Posterior cingulate gyrus (tissue), 11 donors: ENCODE data around the gene MTMR12.

Experiments used
- DNase-seq, 10 donors: peaks; one replicate each; pipeline versions ENCODE4 v3.0.0 to v3.0.0-alpha.2; 2020 to 2021; ENCODE audit warnings: mixed read lengths in 3 of 10
- intact Hi-C: fragments of 100-400 bp; cut with DNase I; formaldehyde crosslinking; loops from one replicate; pipeline ENCODE4 v1.15.1; 2023

The MTMR12 gene

GRCh38 chr5:32279786-32280185, 33.0 kb downstream of the MTMR12 start:
- intact Hi-C loops = no loop called here
- no peak for DNase-seq

- intact Hi-C loops = no loop called here
- DNase-seq = no peak
These were observed 33.5 kb downstream of the MTMR12 start for GRCh38 chr5:32279223-32279622.

- no peak for DNase-seq
- intact Hi-C loops = no loop called here
These were observed 34.3 kb downstream of the MTMR12 start for GRCh38 chr5:32278406-32278805.

GRCh38 chr5:32277798-32278197, 34.9 kb downstream of the MTMR12 start:
- DNase-seq = no peak
- intact Hi-C loops = no loop called here

- intact Hi-C loops = no loop called here
- DNase-seq = no peak
These were observed 36.4 kb downstream of the MTMR12 start for GRCh38 chr5:32276173-32276853.

- DNase-seq = no peak
- intact Hi-C loops = no loop called here
These were observed 37.4 kb downstream of the MTMR12 start for GRCh38 chr5:32275396-32275741.

- intact Hi-C loops = no loop called here
These were observed 38.0 kb downstream of the MTMR12 start for GRCh38 chr5:32274548-32275395.

GRCh38 chr5:32273821-32274220, 38.9 kb downstream of the MTMR12 start:
- no peak for DNase-seq
- intact Hi-C loops = no loop called here

More at GRCh38 chr5:32274548-32275395, 38.0 kb downstream of the MTMR12 start:
- DNase-seq = no peak

- DNase-seq = no peak
- intact Hi-C loops = no loop called here
These were observed 40.0 kb downstream of the MTMR12 start for GRCh38 chr5:32272746-32273145.

GRCh38 chr5:32270946-32271345, 41.8 kb downstream of the MTMR12 start:
- no peak for DNase-seq
- intact Hi-C loops = no loop called here

- intact Hi-C loops = no loop called here
These were observed 42.6 kb downstream of the MTMR12 start for GRCh38 chr5:32270178-32270577.

GRCh38 chr5:32265902-32266301, 46.8 kb downstream of the MTMR12 start:
- intact Hi-C loops = no loop called here

More at GRCh38 chr5:32270178-32270577, 42.6 kb downstream of the MTMR12 start:
- DNase-seq = no peak

GRCh38 chr5:32264957-32265572, 47.7 kb downstream of the MTMR12 start:
- intact Hi-C loops = no loop called here
- DNase-seq = no peak

More at GRCh38 chr5:32265902-32266301, 46.8 kb downstream of the MTMR12 start:
- no peak for DNase-seq

- intact Hi-C loops = no loop called here
- DNase-seq = no peak
These were observed 49.1 kb downstream of the MTMR12 start for GRCh38 chr5:32263684-32264083.

GRCh38 chr5:32261198-32261597, 51.5 kb downstream of the MTMR12 start:
- DNase-seq = no peak
- intact Hi-C loops = no loop called here

GRCh38 chr5:32259033-32259432, 53.7 kb downstream of the MTMR12 start:
- intact Hi-C loops = no loop called here
- DNase-seq = no peak

GRCh38 chr5:32258424-32258823, 54.3 kb downstream of the MTMR12 start:
- intact Hi-C loops = no loop called here
- DNase-seq = no peak

GRCh38 chr5:32255540-32255900, 57.2 kb downstream of the MTMR12 start:
- no peak for DNase-seq
- intact Hi-C loops = no loop called here

- intact Hi-C loops = no loop called here
- DNase-seq = no peak
These were observed 57.7 kb downstream of the MTMR12 start for GRCh38 chr5:32254881-32255539.

- intact Hi-C loops = no loop called here
These were observed 60.8 kb downstream of the MTMR12 start for GRCh38 chr5:32251871-32252458.

GRCh38 chr5:32249668-32250067, 63.1 kb downstream of the MTMR12 start:
- intact Hi-C loops = no loop called here
- no peak for DNase-seq

More at GRCh38 chr5:32251871-32252458, 60.8 kb downstream of the MTMR12 start:
- DNase-seq = no peak
